Kidney capillary endothelial cell (primary cell): ENCODE results near the gene ANKRD55.
"Not testable (repeated sequence)": the region's sequence is repeated elsewhere in the genome, so short reads cannot be mapped to it uniquely, and the experiment has no call there.

Experiments
- DNase-seq: peaks from one replicate; pipeline ENCODE4 v3.0.0-alpha.2; 2018; ENCODE audit warnings: low spot score

ANKRD55 gene

DNA sequence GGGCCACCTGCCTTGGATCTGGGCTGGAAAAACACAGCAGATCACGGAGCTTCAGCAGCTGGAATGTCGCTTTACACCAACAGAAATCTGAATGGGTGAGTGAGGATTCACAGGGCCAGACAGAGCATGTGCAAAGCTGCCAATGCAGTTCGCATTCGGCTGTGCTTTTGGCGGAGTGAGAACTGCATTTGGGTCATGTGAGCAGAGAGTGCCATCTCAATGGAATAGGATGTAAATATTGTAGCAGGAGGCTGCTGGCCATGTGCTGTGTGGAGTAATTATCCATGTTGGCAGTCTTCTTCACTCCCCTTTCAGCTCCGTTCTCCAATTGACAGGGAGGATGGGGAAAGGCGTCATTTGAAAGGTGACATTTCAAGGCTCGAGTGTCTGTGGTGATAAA is at the start of gene ANKRD55:
Gene ANKRD55, minus strand, starts transcription at position 101 of the 400 bp plus-strand sequence. CDS start 417 bp downstream, outside the sequence.
- DNase-seq, result no peak

GRCh38 chr5:56282216-56282615 is 49.1 kb upstream of the ANKRD55 start:
- DNase-seq, result peak; percentile 89

- no peak for DNase-seq
These were observed 48.5 kb upstream of the ANKRD55 start for GRCh38 chr5:56281489-56282165.

DNA sequence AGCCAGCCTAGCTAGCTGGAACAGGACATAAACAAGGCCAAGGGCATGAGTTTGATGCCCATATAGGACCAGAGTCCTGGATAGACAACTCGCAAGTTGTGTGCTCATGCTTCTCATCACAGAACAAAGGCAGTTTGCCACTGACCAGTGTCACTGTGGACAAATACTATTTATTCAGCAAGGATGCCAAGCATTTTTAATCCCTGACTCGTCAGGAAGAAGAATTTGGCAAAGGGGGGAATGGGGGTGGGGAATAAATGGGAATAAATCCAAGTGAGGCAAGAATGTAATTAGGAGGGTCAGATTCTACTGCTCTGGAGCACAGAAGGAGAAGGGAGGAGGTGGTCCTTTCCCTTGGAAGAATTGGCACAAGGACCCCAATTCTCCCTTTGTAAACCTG is 46.8 kb upstream of the ANKRD55 start:
- DNase-seq, result peak; percentile 73

GRCh38 chr5:56279291-56279690 is 46.2 kb upstream of the ANKRD55 start:
- no peak for DNase-seq

GRCh38 chr5:56278335-56278753 is 45.2 kb upstream of the ANKRD55 start:
- no peak for DNase-seq

GRCh38 chr5:56277573-56277972 is 44.4 kb upstream of the ANKRD55 start:
- DNase-seq, result no peak

GRCh38 chr5:56273376-56273955 is 40.3 kb upstream of the ANKRD55 start:
- DNase-seq, result no peak

DNA sequence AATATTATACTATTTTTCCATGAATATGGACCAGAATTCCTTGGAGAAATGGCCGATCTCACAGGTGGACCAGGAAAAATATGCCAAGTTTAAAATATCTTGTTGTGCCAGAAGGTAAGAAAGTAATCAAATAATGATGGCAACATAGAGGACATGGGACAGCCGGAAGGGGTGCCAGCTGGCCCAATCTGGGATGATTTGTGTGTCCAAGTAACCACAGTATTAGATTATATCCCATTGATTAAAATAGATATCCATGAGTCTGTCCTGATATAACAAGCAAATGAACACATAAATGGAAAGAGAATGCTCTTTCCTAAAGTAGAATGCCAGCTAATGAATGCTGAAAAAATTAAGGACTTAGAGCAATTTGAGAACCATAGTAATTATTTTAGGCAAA is 39.6 kb upstream of the ANKRD55 start:
- no peak for DNase-seq

GRCh38 chr5:56270568-56271392 is 37.6 kb upstream of the ANKRD55 start:
- peak; percentile 80 for DNase-seq

- no peak for DNase-seq
These were observed 36.9 kb upstream of the ANKRD55 start for GRCh38 chr5:56270058-56270457.

DNA sequence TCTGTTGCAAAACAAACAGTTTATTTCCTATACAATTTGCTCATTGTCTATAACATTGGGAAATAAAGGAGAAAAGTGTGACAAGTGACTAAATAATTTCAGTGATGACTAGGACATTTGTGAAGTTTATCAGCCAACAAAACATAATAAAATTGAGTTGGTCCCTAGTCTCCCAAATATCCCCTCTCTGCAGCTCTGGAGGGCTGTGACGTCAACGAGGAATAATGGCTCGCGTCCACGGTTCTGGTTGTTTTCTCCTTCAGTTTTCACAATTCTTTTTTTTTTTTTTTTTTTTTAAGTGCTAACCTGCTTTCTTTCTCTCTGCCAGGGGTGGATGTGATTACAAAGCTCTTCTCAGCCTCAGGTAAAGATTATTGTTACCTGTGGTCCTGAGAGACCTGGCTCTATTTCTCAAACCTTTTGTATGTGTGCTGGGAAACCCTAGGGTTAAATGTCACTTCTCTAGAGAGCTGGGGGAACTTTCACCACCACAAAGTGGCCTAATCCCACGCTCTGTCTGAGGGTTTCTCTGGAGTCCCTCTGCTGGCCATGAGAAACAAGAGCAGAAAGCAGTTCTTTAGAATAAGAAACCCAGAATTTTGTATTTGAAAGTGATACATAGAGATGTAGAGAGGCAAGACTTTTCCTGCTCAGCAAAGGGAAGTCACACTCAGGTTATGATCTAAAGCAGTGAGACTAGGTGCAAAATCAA is 36.2 kb upstream of the ANKRD55 start:
- no peak for DNase-seq

- not testable (repeated sequence) for DNase-seq
These were observed 35.6 kb upstream of the ANKRD55 start for GRCh38 chr5:56268707-56269106.

DNA sequence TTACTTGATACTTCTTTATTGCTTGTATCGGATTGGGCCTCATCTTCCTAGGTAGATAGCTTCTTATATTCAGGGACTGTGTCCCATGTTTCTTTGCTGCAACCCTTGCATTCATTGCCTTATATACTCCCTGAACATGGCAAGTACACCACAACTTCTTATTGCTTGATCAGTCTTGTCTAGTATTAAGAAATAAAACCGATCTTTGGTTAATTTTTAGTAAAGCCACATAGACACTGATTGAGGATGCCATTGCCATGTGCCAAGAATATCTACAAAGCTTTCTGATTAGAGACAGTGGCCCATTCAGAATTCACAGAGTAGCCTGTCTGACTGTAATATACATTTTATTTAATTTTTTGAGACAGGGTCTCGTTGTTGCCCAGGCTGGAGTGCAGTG is 34.7 kb upstream of the ANKRD55 start:
- no peak for DNase-seq

- peak; percentile 50 for DNase-seq
These were observed 31.4 kb upstream of the ANKRD55 start for GRCh38 chr5:56264417-56265025.

- DNase-seq, result no peak
These were observed 29.1 kb upstream of the ANKRD55 start for GRCh38 chr5:56262279-56262678.

DNA sequence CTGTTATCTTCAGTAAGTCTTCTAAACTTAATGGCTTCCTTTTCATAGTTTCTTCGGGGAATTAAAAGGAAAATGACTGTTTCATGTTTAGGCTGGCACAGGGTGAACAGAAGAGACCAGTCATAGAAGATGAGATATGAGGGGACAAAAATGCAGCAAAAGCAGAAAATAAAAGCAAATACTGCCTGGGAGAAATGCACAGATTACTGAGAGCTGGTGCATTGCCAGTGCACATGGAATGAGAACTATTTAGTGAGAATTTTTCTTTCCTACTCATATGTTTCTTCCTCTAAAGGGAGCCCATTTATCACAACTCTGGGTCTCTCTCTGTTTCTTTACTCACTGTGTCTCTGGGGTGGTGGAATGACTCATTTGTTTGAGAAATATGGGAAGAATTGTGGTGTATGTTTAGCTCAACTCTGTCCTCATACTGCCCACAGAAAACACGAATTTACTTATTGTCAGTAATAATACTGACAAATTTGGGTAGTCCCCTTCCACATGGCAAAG is 25.9 kb upstream of the ANKRD55 start:
- DNase-seq, result no peak

DNA sequence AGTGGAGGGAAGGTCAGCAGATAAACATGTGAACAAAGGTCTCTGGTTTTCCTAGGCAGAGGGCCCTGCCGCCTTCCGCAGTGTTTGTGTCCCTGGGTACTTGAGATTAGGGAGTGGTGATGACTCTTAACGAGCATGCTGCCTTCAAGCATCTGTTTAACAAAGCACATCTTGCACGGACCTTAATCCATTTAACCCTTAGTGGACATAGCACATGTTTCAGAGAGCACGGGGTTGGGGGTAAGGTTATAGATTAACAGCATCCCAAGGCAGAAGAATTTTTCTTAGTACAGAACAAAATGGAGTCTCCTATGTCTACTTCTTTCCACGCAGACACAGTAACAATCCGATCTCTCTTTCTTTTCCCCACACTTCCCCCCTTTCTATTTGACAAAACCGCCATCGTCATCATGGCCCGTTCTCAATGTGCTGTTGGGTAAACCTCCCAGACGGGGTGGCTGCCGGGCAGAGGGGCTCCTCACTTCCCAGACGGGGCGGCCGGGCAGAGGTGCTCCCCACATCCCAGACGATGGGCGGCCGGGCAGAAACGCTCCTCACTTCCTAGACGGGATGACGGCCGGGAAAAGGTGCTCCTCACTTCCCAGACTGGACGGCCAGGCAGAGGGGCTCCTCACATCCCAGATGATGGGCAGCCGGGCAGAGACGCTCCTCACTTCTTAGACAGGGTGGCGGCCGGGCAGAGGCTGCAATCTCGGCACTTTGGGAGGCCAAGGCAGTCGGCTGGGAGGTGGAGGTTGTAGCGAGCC is 24.8 kb upstream of the ANKRD55 start:
- DNase-seq, result not testable (repeated sequence)

DNA sequence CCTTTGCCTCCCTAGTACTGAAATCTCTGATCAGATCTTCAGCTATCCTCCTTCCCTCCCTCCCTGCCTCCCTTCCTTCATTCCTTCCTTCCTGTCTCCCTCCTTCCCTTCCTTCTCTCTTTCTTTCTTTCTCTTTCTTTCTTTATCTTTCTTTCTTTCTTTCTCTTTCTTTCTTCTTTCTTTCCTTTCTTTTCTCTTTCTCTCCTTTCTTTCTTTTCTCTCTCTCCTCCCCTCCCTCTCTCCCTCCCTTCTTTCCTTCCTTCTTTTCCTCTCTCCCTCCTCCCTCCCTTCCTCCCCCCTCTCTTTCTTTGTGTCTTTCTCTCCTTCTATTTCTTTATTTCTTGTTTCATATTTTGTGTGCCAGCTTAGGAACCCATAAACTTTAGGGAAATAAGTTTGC is 23.9 kb upstream of the ANKRD55 start:
- no peak for DNase-seq

- DNase-seq, result no peak
These were observed 22.4 kb upstream of the ANKRD55 start for GRCh38 chr5:56255502-56255901.

- DNase-seq, result no peak
These were observed 20.8 kb upstream of the ANKRD55 start for GRCh38 chr5:56253924-56254323.
